H1 (cell line): Measurements from ENCODE around the gene HTD2. TPM values are rescaled to one million over a fixed set of nuclear protein-coding genes. Genes with fewer than 3 reads are reported as not detected.

Experiments
- TEAD4 ChIP-seq: IDR thresholded peaks from 2 replicates; pipeline ENCODE4 v1.6.1; 2012; ENCODE audit warnings: low read depth, low read length, inconsistent platforms, mixed read lengths
- polyA plus RNA-seq, 7 experiments: library from polyadenylated mRNA; depleted of rRNA in 3 of 7; stranded (reverse) in 5 of 7; unstranded in 2 of 7; fragments of >200 nt in 5 of 7; fragments of 200-250 nt in 2 of 7; gene quantifications; 1 replicate in 5 of 7; 2 replicates in 1 of 7; 4 replicates in 1 of 7; pipeline versions ENCODE4 v1.2.1 to v1.2.3, GENCODE V29; 2011 to 2013; ENCODE audit warnings: missing spikeins in 2 of 7, mixed read lengths in 2 of 7
- total RNA-seq: library from RNA; stranded (reverse); fragmentation: NEBNext Ultra II Directional; extraction: Animal tissue kit (Norgen Biotek cat#: 25700); gene quantifications from 2 replicates; pipeline ENCODE4 v1.2.1, GENCODE V29; 2021

The HTD2 gene
- total and polyA plus RNA-seq, 2 of the 8 experiments (the other 6 are each of a cell fraction or from before 2014, with no cell fraction given) = 8.8 to 10.8 TPM

- no peak for TF ChIP-seq TEAD4
Measured at GRCh38 chr3:58307639-58308215, 1.4 kb downstream of the HTD2 start (continued).
